CD4-positive, alpha-beta memory T cell (primary cell): ENCODE results near the gene USP34. TPM values are rescaled to one million over a fixed set of nuclear protein-coding genes. Genes with fewer than 3 reads are reported as not detected.

ENCODE experiments used
- CTCF ChIA-PET: fragments of 350-600 bp; sonication (Branson Sonifier 250); formaldehyde crosslinking; loops from one replicate; lab custom pipeline; 2021; ENCODE audit warnings: inconsistent platforms; ENCODE audit not compliant: partially characterized antibody; lab: Charles Lee
- POLR2A ChIA-PET: fragments of 350-600 bp; sonication (Branson Sonifier 250); formaldehyde crosslinking; loops from one replicate; lab custom pipeline; 2021; ENCODE audit not compliant: partially characterized antibody; lab: Charles Lee
- DNase-seq, 5 donors: peaks; one replicate each; pipeline versions ENCODE4 v3.0.0 to v3.0.0-alpha.2; 2020 to 2022; ENCODE audit warnings: mixed read lengths in 1 of 5
- H3K27ac ChIP-seq: one replicate; pipeline ENCODE4 v1.7.0; 2013; ENCODE audit warnings: low read depth, low read length
- H3K27me3 ChIP-seq: 2 replicates; pipeline ENCODE4 v1.7.0; 2013; ENCODE audit warnings: mild to moderate bottlenecking, low read length, moderate library complexity; ENCODE audit not compliant: insufficient read depth
- H3K36me3 ChIP-seq: 2 replicates; pipeline ENCODE4 v1.7.0; 2013; ENCODE audit warnings: mild to moderate bottlenecking, low read length, moderate library complexity; ENCODE audit not compliant: insufficient read depth
- H3K4me1 ChIP-seq: 2 replicates; pipeline ENCODE4 v1.7.0; 2013; ENCODE audit warnings: mild to moderate bottlenecking, low read length, moderate library complexity; ENCODE audit not compliant: insufficient read depth
- H3K4me3 ChIP-seq, 2 donors: one replicate each; pipeline ENCODE4 v1.7.0; 2013; ENCODE audit warnings: low read length in 2 of 2, mild to moderate bottlenecking in 1 of 2
- H3K9me3 ChIP-seq, 2 donors: one replicate each; pipeline ENCODE4 v1.7.0; 2013; ENCODE audit warnings: low read length in 2 of 2, control low read depth in 1 of 2; ENCODE audit not compliant: control insufficient read depth in 1 of 2
- H3K27ac Mint-ChIP-seq, 7 donors: one replicate each; pipeline ENCODE4 v1.8.0; 2020 to 2021; ENCODE audit warnings: mixed read lengths in 7 of 7, mild to moderate bottlenecking in 6 of 7, inconsistent platforms in 3 of 7, moderate library complexity in 3 of 7
- H3K27me3 Mint-ChIP-seq, 2 donors: one replicate each; pipeline ENCODE4 v1.8.0; 2020 to 2021; ENCODE audit warnings: mixed read lengths in 2 of 2
- H3K36me3 Mint-ChIP-seq, 2 donors: one replicate each; pipeline ENCODE4 v1.8.0; 2020 to 2021; ENCODE audit warnings: mixed read lengths in 2 of 2, inconsistent platforms in 1 of 2, mild to moderate bottlenecking in 1 of 2
- H3K4me1 Mint-ChIP-seq, 4 donors: one replicate each; pipeline ENCODE4 v1.8.0; 2020 to 2021; ENCODE audit warnings: mixed read lengths in 4 of 4, mild to moderate bottlenecking in 1 of 4
- H3K4me3 Mint-ChIP-seq, 8 donors: one replicate each; pipeline ENCODE4 v1.8.0; 2020 to 2021; ENCODE audit warnings: mixed read lengths in 8 of 8, mild to moderate bottlenecking in 7 of 8, moderate library complexity in 6 of 8, inconsistent platforms in 3 of 8
- H3K9me3 Mint-ChIP-seq, 8 donors: one replicate each; pipeline ENCODE4 v1.8.0; 2020 to 2021; ENCODE audit warnings: mixed read lengths in 8 of 8, mild to moderate bottlenecking in 5 of 8, inconsistent platforms in 3 of 8, moderate library complexity in 1 of 8
- intact Hi-C: fragments of 100-400 bp; cut with micrococcal nuclease; formaldehyde crosslinking; loops from one replicate; pipeline ENCODE4 v1.15.1; 2023
- polyA plus RNA-seq, 2 donors: library from polyadenylated mRNA; unstranded; fragments of 300-500 nt; fragmentation: Illumina TruSeq; gene quantifications; one replicate each; pipeline ENCODE4 v1.2.3, GENCODE V29; 2021
- total RNA-seq, 2 experiments: library from RNA; stranded (reverse); gene quantifications; one replicate each; pipeline ENCODE4 v1.2.3, GENCODE V29; 2021

Gene USP34
- total and polyA plus RNA-seq, 4 experiments from 2014 or later = 7.9 to 164 (median 94.9) TPM

GRCh38 chr2:61229936-61230335 is 241.0 kb downstream of the USP34 start:
- no peaks in the 10 kb centered on the region for H3K9me3 ChIP-seq
- H3K27ac ChIP-seq = no peak overlapping the region
- intact Hi-C loops = no loop called here
- no peak overlapping the region for H3K4me3 Mint-ChIP-seq
- H3K27me3 Mint-ChIP-seq = no peaks in the 10 kb centered on the region
- POLR2A ChIA-PET = no interaction called here
- H3K4me1 ChIP-seq = no peaks in the 10 kb centered on the region
- no peaks in the 10 kb centered on the region for H3K9me3 Mint-ChIP-seq
- no peak overlapping the region for H3K4me3 ChIP-seq
- H3K27ac Mint-ChIP-seq = peak overlapping the region in 1 of 7 donors; percentile 13
- H3K27me3 ChIP-seq = no peaks in the 10 kb centered on the region
- CTCF ChIA-PET = no interaction called here
- no peak for DNase-seq
- peaks cover 0 to 4% (median 3%) of the 10 kb centered on the region in 4 donors for H3K4me1 Mint-ChIP-seq
- H3K36me3 Mint-ChIP-seq = peaks cover 42 to 69% of the 10 kb centered on the region in 2 donors
- peaks cover 33% of the 10 kb centered on the region for H3K36me3 ChIP-seq

GRCh38 chr2:61222567-61222966 is 248.3 kb downstream of the USP34 start:
- H3K9me3 Mint-ChIP-seq = no peaks in the 10 kb centered on the region
- Histone ChIP-seq H3K27me3 (no peaks in the 10 kb centered on the region), H3K4me1 (no peaks in the 10 kb centered on the region), H3K9me3 (no peaks in the 10 kb centered on the region), H3K36me3 (peaks cover 31% of the 10 kb centered on the region), H3K27ac (no peak overlapping the region), H3K4me3 (no peak overlapping the region)
- H3K36me3 Mint-ChIP-seq = peaks cover 50 to 71% of the 10 kb centered on the region in 2 donors
- no peak for DNase-seq
- intact Hi-C loops = no loop called here
- H3K4me3 Mint-ChIP-seq = no peak overlapping the region
- H3K27me3 Mint-ChIP-seq = no peaks in the 10 kb centered on the region
- H3K4me1 Mint-ChIP-seq = peaks cover 0 to 6% (median 2%) of the 10 kb centered on the region in 4 donors
- ChIA-PET CTCF (no interaction called here), POLR2A (no interaction called here)
- no peak overlapping the region for H3K27ac Mint-ChIP-seq

- CTCF ChIA-PET = no interaction called here
- Mint-ChIP-seq H3K9me3 (no peaks in the 10 kb centered on the region), H3K27me3 (no peaks in the 10 kb centered on the region), H3K27ac (no peak overlapping the region), H3K4me1 (peaks cover 0 to 6% (median under 1%) of the 10 kb centered on the region in 4 donors), H3K4me3 (no peak overlapping the region), H3K36me3 (peaks cover 46 to 67% of the 10 kb centered on the region in 2 donors)
- Histone ChIP-seq H3K27ac (no peak overlapping the region), H3K27me3 (no peaks in the 10 kb centered on the region), H3K4me1 (no peaks in the 10 kb centered on the region), H3K9me3 (no peaks in the 10 kb centered on the region), H3K36me3 (peaks cover 33% of the 10 kb centered on the region), H3K4me3 (no peak overlapping the region)
- POLR2A ChIA-PET = interaction anchor here (0.6 kb wide), 1 partner anchor 95 kb away, joined by 3 read pairs; no protein-coding TSS in a partner anchor
- intact Hi-C loops = no loop called here
- DNase-seq = no peak
These were observed 249.1 kb downstream of the USP34 start for GRCh38 chr2:61221819-61222218.

- peaks cover 41 to 60% of the 10 kb centered on the region in 2 donors for H3K36me3 Mint-ChIP-seq
- H3K27ac Mint-ChIP-seq = peak overlapping the region in 3 of 7 donors; percentile 15 to 62 (median 24)
- H3K27me3 Mint-ChIP-seq = no peaks in the 10 kb centered on the region
- H3K27me3 ChIP-seq = no peaks in the 10 kb centered on the region
- CTCF ChIA-PET = interaction anchor here (0.9 kb wide), 1 partner anchor 9 kb away, joined by 4 read pairs; no protein-coding TSS in a partner anchor
- H3K36me3 ChIP-seq = peaks cover 27% of the 10 kb centered on the region
- no peaks in the 10 kb centered on the region for H3K9me3 ChIP-seq
- H3K27ac ChIP-seq = no peak overlapping the region
- POLR2A ChIA-PET = no interaction called here
- no peaks in the 10 kb centered on the region for H3K9me3 Mint-ChIP-seq
- no peak overlapping the region for H3K4me3 Mint-ChIP-seq
- no peak for DNase-seq
- H3K4me1 ChIP-seq = no peaks in the 10 kb centered on the region
- H3K4me3 ChIP-seq = no peak overlapping the region
- peaks cover 0 to 6% (median under 1%) of the 10 kb centered on the region in 4 donors for H3K4me1 Mint-ChIP-seq
- intact Hi-C loops = no loop called here
These were observed 250.1 kb downstream of the USP34 start for GRCh38 chr2:61220768-61221167.

- Histone ChIP-seq H3K36me3 (peaks cover 30% of the 10 kb centered on the region), H3K27me3 (no peaks in the 10 kb centered on the region), H3K4me1 (no peaks in the 10 kb centered on the region), H3K4me3 (no peak overlapping the region), H3K27ac (no peak overlapping the region), H3K9me3 (no peaks in the 10 kb centered on the region)
- Mint-ChIP-seq H3K4me1 (peaks cover 0 to 6% (median under 1%) of the 10 kb centered on the region in 4 donors), H3K27me3 (no peaks in the 10 kb centered on the region), H3K9me3 (no peaks in the 10 kb centered on the region), H3K36me3 (peaks cover 42 to 59% of the 10 kb centered on the region in 2 donors), H3K4me3 (no peak overlapping the region), H3K27ac (peak overlapping the region in 2 of 7 donors; percentile 38 to 82)
- POLR2A ChIA-PET = interaction anchor here (0.6 kb wide), 1 partner anchor 9 kb away, joined by 3 read pairs; no protein-coding TSS in a partner anchor
- CTCF ChIA-PET = interaction anchor here (0.6 kb wide), 1 partner anchor 59 kb away, joined by 3 read pairs; no protein-coding TSS in a partner anchor
- DNase-seq = no peak
- intact Hi-C loops = no loop called here
These were observed 252.1 kb downstream of the USP34 start for GRCh38 chr2:61218817-61219170.

- Mint-ChIP-seq H3K4me3 (no peak overlapping the region), H3K4me1 (peaks cover 0 to 6% (median under 1%) of the 10 kb centered on the region in 4 donors), H3K27me3 (no peaks in the 10 kb centered on the region), H3K9me3 (no peaks in the 10 kb centered on the region), H3K27ac (peak overlapping the region in 2 of 7 donors; percentile 9 to 41), H3K36me3 (peaks cover 41 to 59% of the 10 kb centered on the region in 2 donors)
- CTCF ChIA-PET = interaction anchor here (0.6 kb wide), 1 partner anchor 59 kb away, joined by 3 read pairs; no protein-coding TSS in a partner anchor
- Histone ChIP-seq H3K9me3 (no peaks in the 10 kb centered on the region), H3K27me3 (no peaks in the 10 kb centered on the region), H3K4me1 (no peaks in the 10 kb centered on the region), H3K36me3 (peaks cover 35% of the 10 kb centered on the region), H3K4me3 (no peak overlapping the region), H3K27ac (no peak overlapping the region)
- intact Hi-C loops = no loop called here
- DNase-seq = no peak
- POLR2A ChIA-PET = interaction anchor here (0.6 to 0.7 kb wide), 2 partner anchors 10 to 337 kb away, joined by 3 to 4 read pairs; partner anchors contain the start of gene REL
These were observed 252.6 kb downstream of the USP34 start for GRCh38 chr2:61218076-61218816.

- POLR2A ChIA-PET = no interaction called here
- CTCF ChIA-PET = no interaction called here
- no peak for DNase-seq
- no peak overlapping the region for H3K27ac ChIP-seq
- intact Hi-C loops = no loop called here
- H3K9me3 ChIP-seq = no peaks in the 10 kb centered on the region
- H3K36me3 Mint-ChIP-seq = peaks cover 26 to 56% of the 10 kb centered on the region in 2 donors
- no peak overlapping the region for H3K4me3 ChIP-seq
- no peak overlapping the region for H3K4me3 Mint-ChIP-seq
- no peaks in the 10 kb centered on the region for H3K27me3 Mint-ChIP-seq
- peaks cover 33% of the 10 kb centered on the region for H3K36me3 ChIP-seq
- H3K4me1 Mint-ChIP-seq = peaks cover 0 to 6% (median 0%) of the 10 kb centered on the region in 4 donors
- H3K27me3 ChIP-seq = no peaks in the 10 kb centered on the region
- H3K4me1 ChIP-seq = no peaks in the 10 kb centered on the region
- H3K9me3 Mint-ChIP-seq = no peaks in the 10 kb centered on the region
- H3K27ac Mint-ChIP-seq = peak overlapping the region in 1 of 7 donors; percentile 42
These were observed 256.7 kb downstream of the USP34 start for GRCh38 chr2:61214171-61214570.
